SW480 (cell line): ENCODE data around the gene SYNDIG1.

Experiments
- DNase-seq: peaks from one replicate; pipeline ENCODE4 v3.0.0-alpha.2; 2016; ENCODE audit warnings: low spot score

SYNDIG1 gene

GRCh38 chr20:24469116-24469893 lies at the start of gene SYNDIG1:
TSS of gene SYNDIG1 (plus strand) at chr20:24469629. CDS start at chr20:24543098, 73,469 bp downstream.
- no peak for DNase-seq

GRCh38 chr20:24419786-24420185 lies 49.6 kb upstream of the SYNDIG1 start:
- DNase-seq: no peak

GRCh38 chr20:24420567-24420966 lies 48.9 kb upstream of the SYNDIG1 start:
- DNase-seq: no peak

GRCh38 chr20:24421071-24421470 lies 48.4 kb upstream of the SYNDIG1 start:
- no peak for DNase-seq

- DNase-seq: no peak
Observed at GRCh38 chr20:24422091-24422760, 47.2 kb upstream of the SYNDIG1 start.

- DNase-seq: no peak
Observed at GRCh38 chr20:24423390-24424313, 45.8 kb upstream of the SYNDIG1 start.

GRCh38 chr20:24425523-24426135 lies 43.8 kb upstream of the SYNDIG1 start:
- no peak for DNase-seq

- DNase-seq: no peak
Observed at GRCh38 chr20:24431279-24432045, 38.0 kb upstream of the SYNDIG1 start.

- DNase-seq: no peak
Observed at GRCh38 chr20:24432046-24432442, 37.4 kb upstream of the SYNDIG1 start.

- no peak for DNase-seq
Observed at GRCh38 chr20:24436160-24436559, 33.3 kb upstream of the SYNDIG1 start.

- DNase-seq: no peak
Observed at GRCh38 chr20:24437196-24438082, 32.0 kb upstream of the SYNDIG1 start.

GRCh38 chr20:24438331-24438730 lies 31.1 kb upstream of the SYNDIG1 start:
- DNase-seq: no peak

- DNase-seq: no peak
Observed at GRCh38 chr20:24439737-24440387, 29.6 kb upstream of the SYNDIG1 start.

- DNase-seq: no peak
Observed at GRCh38 chr20:24441661-24442060, 27.8 kb upstream of the SYNDIG1 start.

GRCh38 chr20:24442909-24443308 lies 26.5 kb upstream of the SYNDIG1 start:
- DNase-seq: no peak

- no peak for DNase-seq
Observed at GRCh38 chr20:24443436-24443835, 26.0 kb upstream of the SYNDIG1 start.

GRCh38 chr20:24444526-24445190 lies 24.8 kb upstream of the SYNDIG1 start:
- DNase-seq: no peak

GRCh38 chr20:24445510-24446170 lies 23.8 kb upstream of the SYNDIG1 start:
- no peak for DNase-seq

- no peak for DNase-seq
Observed at GRCh38 chr20:24446811-24447210, 22.6 kb upstream of the SYNDIG1 start.
